ENCODE measurements around the gene CEP350.

GRCh38 chr1:179925302-179925701 is 29.3 kb upstream of the CEP350 start:
- TF ChIP-seq CTCF (IDR thresholded peaks at IDR 0.05): no peak
- no peak for TF ChIP-seq POLR2A (IDR thresholded peaks at IDR 0.05)
- no peak for TF ChIP-seq POLR2AphosphoS5 (IDR thresholded peaks at IDR 0.05)
